CD4-positive, alpha-beta T cell (primary cell): ENCODE measurements around the gene SLC25A24. TPM values are rescaled to one million over a fixed set of nuclear protein-coding genes. Genes with fewer than 3 reads are reported as not detected.

ENCODE experiments used
- ATAC-seq: fragments of 200-7000 bp; cut with Tn5 transposase; one replicate; pipeline ENCODE4 v1.10.0; 2022; ENCODE audit warnings: mild to moderate bottlenecking; ENCODE audit not compliant: poor library complexity
- CTCF ChIA-PET: fragments of 350-600 bp; sonication (Branson Sonifier 250); formaldehyde crosslinking; loops from one replicate; lab custom pipeline; 2021; ENCODE audit warnings: antibody characterized with exemption, inconsistent platforms; lab: Charles Lee
- POLR2A ChIA-PET: fragments of 350-600 bp; sonication (Branson Sonifier 250); formaldehyde crosslinking; loops from one replicate; lab custom pipeline; 2021; ENCODE audit warnings: antibody characterized with exemption, inconsistent platforms; lab: Charles Lee
- DNase-seq, 14 experiments: peaks; one replicate each; pipeline ENCODE4 v3.0.0-alpha.2; 2013 to 2020; ENCODE audit warnings: mixed read lengths in 2 of 14
- H3K27ac ChIP-seq, 2 donors: one replicate each; pipeline versions ENCODE4 v1.5.1 to v1.7.0; 2013; ENCODE audit warnings: low read length in 2 of 2, low read depth in 1 of 2, mild to moderate bottlenecking in 1 of 2
- H3K27me3 ChIP-seq, 2 experiments: 1 replicate in 1 of 2; 2 replicates in 1 of 2; pipeline versions ENCODE4 v1.6.1 to v1.7.0; 2013; ENCODE audit warnings: low read length in 2 of 2, control low read depth in 1 of 2, mild to moderate bottlenecking in 1 of 2, moderate library complexity in 1 of 2; ENCODE audit not compliant: insufficient read depth in 2 of 2, control insufficient read depth in 1 of 2
- H3K36me3 ChIP-seq: one replicate; pipeline ENCODE4 v1.6.1; 2013; ENCODE audit warnings: low read length, control low read depth; ENCODE audit not compliant: insufficient read depth
- H3K4me1 ChIP-seq: one replicate; pipeline ENCODE4 v1.6.1; 2013; ENCODE audit warnings: low read length, control low read depth; ENCODE audit not compliant: insufficient read depth
- H3K4me3 ChIP-seq: one replicate; pipeline ENCODE4 v1.5.1; 2013; ENCODE audit warnings: mild to moderate bottlenecking, low read length, moderate library complexity
- H3K9me3 ChIP-seq, 2 experiments: 1 replicate in 1 of 2; 2 replicates in 1 of 2; pipeline versions ENCODE4 v1.6.1 to v1.7.0; 2013; ENCODE audit warnings: low read length in 2 of 2, mild to moderate bottlenecking in 2 of 2, control low read depth in 1 of 2, moderate library complexity in 1 of 2; ENCODE audit not compliant: control insufficient read depth in 1 of 2, insufficient read depth in 1 of 2
- H3K27ac Mint-ChIP-seq: one replicate; pipeline ENCODE4 v1.8.0; 2020; ENCODE audit warnings: mixed read lengths
- H3K27me3 Mint-ChIP-seq: one replicate; pipeline ENCODE4 v1.8.0; 2021; ENCODE audit warnings: mixed read lengths
- H3K36me3 Mint-ChIP-seq: one replicate; pipeline ENCODE4 v1.8.0; 2021; ENCODE audit warnings: low read depth, mixed read lengths
- H3K4me1 Mint-ChIP-seq: one replicate; pipeline ENCODE4 v1.8.0; 2021; ENCODE audit warnings: low read depth, mixed read lengths
- H3K4me3 Mint-ChIP-seq: one replicate; pipeline ENCODE4 v1.8.0; 2020; ENCODE audit warnings: mild to moderate bottlenecking, mixed read lengths
- H3K9me3 Mint-ChIP-seq: one replicate; pipeline ENCODE4 v1.8.0; 2020; ENCODE audit warnings: mixed read lengths
- intact Hi-C, 2 experiments: fragments of 100-400 bp; cut with DNase I in 1 of 2; cut with micrococcal nuclease in 1 of 2; formaldehyde crosslinking; loops; one replicate each; pipeline versions ENCODE4 v1.15.1 to v1.9.0; 2023 to 2025; cut with DNase I, micrococcal nuclease
- total RNA-seq, 174 experiments: library from RNA in 2 of 174; stranded (reverse) in 2 of 174; gene quantifications; one replicate each; pipeline ENCODE4 v1.2.3 and lab custom pipeline; 2021 to 2026
- TF ChIP-seq, protein P1 (sequence below): fragments of 200-600 bp; IDR thresholded peaks from one replicate; pipeline ENCODE4 v1.8.0; 2022; ENCODE audit warnings: antibody characterized with exemption, mild to moderate bottlenecking

The SLC25A24 gene
- total RNA-seq, 2 experiments from 2014 or later = 4.9 to 5.5 TPM

DNA sequence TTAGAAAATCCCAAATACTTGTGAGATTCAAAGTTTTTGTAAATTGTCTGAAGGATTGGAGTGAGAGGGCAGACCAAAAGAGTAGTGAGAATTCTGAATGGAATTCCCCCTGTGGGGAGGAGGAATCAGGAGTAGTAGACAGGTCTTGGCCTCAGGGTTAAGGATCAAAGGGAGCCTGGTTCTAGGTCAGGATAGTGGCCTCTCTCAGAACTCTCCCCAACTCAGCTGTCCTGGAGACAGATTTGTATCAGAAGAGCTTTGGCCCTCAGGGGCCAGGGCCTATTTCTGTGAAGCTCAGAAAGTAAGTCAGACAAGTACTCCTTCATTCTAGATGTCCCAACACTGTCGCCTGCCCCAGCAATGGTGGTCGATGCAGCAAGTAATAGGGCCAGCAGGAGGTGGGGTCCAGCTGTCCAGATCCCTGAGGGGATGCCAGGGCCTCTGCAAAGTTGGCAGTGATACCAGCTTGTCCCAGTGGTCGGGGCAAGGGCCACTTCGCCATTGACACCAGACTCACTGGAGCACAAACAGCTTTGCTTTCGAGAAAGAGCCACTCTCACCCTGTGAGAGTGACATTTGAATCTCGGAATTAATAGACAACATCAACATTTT, 115.2 kb downstream of the SLC25A24 start:
- ATAC-seq = no peak
- peaks cover 39% of the 10 kb centered on the region for H3K4me1 Mint-ChIP-seq
- TF ChIP-seq, protein P1, sequence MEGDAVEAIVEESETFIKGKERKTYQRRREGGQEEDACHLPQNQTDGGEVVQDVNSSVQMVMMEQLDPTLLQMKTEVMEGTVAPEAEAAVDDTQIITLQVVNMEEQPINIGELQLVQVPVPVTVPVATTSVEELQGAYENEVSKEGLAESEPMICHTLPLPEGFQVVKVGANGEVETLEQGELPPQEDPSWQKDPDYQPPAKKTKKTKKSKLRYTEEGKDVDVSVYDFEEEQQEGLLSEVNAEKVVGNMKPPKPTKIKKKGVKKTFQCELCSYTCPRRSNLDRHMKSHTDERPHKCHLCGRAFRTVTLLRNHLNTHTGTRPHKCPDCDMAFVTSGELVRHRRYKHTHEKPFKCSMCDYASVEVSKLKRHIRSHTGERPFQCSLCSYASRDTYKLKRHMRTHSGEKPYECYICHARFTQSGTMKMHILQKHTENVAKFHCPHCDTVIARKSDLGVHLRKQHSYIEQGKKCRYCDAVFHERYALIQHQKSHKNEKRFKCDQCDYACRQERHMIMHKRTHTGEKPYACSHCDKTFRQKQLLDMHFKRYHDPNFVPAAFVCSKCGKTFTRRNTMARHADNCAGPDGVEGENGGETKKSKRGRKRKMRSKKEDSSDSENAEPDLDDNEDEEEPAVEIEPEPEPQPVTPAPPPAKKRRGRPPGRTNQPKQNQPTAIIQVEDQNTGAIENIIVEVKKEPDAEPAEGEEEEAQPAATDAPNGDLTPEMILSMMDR = no peak
- intact Hi-C loops = no loop called here
- ChIA-PET CTCF (no interaction called here), POLR2A (interaction anchor here (1.5 kb wide), 1 partner anchor 10 kb away, joined by 3 read pairs; no protein-coding TSS in a partner anchor)
- H3K27me3 Mint-ChIP-seq = no peaks in the 10 kb centered on the region
- DNase-seq = no peak
- H3K36me3 Mint-ChIP-seq = no peaks in the 10 kb centered on the region
- Histone ChIP-seq H3K4me3 (no peak overlapping the region), H3K27me3 (no peaks in the 10 kb centered on the region), H3K36me3 (no peaks in the 10 kb centered on the region), H3K4me1 (peaks cover 30% of the 10 kb centered on the region), H3K27ac (no peak overlapping the region), H3K9me3 (no peaks in the 10 kb centered on the region)
- H3K27ac Mint-ChIP-seq = no peak overlapping the region
- H3K4me3 Mint-ChIP-seq = no peak overlapping the region
- H3K9me3 Mint-ChIP-seq = no peaks in the 10 kb centered on the region

Other genes with a start within 250 kb of the SLC25A24 start
- gene VAV3, start 235.2 kb downstream of the SLC25A24 start, total RNA-seq = 1 to 10 TPM; 5.5 to 5.6 TPM
- gene NBPF4, start 43.7 kb upstream of the SLC25A24 start, total RNA-seq = under 1 TPM in 1 of 2 experiments, not detected in 1; 0.11 TPM
- gene NBPF6, start 250.0 kb upstream of the SLC25A24 start, total RNA-seq = not detected